HL-60 (cell line): ENCODE data around the gene CAGE1.

Experiments used
- POLR2AphosphoS5 ChIP-seq: IDR thresholded peaks from 2 replicates; pipeline ENCODE4 v1.6.1; 2012; ENCODE audit warnings: low read depth
- TF ChIP-seq, protein P1 (sequence below): IDR thresholded peaks from one replicate; pipeline ENCODE4 v1.5.1; 2011; ENCODE audit warnings: low read length, control low read depth, inconsistent platforms; ENCODE audit not compliant: insufficient read depth
- TF ChIP-seq, protein P2 (sequence below): IDR thresholded peaks from 2 replicates; pipeline ENCODE4 v1.6.1; 2012; ENCODE audit warnings: low read depth; ENCODE audit not compliant: insufficient replicate concordance

DNA sequence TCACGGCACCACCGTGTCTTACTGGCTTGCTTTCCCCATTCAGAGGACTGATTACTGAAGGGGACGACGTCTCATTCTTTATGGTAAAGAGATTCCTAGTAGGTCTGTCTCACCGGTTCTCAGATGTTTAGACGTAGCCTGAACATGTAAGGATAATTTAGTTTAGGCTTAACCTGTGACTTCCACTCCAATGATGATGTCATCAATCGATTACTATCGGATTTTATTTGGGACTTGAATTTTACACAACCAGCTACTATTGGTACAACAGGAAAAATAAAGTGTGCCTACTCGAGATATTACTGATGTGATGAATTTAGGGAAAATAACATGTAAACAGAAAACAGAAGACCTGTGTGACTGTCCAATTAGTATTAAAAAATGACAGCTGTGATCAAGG lies 72.0 kb downstream of the CAGE1 start:
- TF ChIP-seq, protein P1, sequence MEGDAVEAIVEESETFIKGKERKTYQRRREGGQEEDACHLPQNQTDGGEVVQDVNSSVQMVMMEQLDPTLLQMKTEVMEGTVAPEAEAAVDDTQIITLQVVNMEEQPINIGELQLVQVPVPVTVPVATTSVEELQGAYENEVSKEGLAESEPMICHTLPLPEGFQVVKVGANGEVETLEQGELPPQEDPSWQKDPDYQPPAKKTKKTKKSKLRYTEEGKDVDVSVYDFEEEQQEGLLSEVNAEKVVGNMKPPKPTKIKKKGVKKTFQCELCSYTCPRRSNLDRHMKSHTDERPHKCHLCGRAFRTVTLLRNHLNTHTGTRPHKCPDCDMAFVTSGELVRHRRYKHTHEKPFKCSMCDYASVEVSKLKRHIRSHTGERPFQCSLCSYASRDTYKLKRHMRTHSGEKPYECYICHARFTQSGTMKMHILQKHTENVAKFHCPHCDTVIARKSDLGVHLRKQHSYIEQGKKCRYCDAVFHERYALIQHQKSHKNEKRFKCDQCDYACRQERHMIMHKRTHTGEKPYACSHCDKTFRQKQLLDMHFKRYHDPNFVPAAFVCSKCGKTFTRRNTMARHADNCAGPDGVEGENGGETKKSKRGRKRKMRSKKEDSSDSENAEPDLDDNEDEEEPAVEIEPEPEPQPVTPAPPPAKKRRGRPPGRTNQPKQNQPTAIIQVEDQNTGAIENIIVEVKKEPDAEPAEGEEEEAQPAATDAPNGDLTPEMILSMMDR: no peak
- no peak for TF ChIP-seq POLR2AphosphoS5
- TF ChIP-seq, protein P2, sequence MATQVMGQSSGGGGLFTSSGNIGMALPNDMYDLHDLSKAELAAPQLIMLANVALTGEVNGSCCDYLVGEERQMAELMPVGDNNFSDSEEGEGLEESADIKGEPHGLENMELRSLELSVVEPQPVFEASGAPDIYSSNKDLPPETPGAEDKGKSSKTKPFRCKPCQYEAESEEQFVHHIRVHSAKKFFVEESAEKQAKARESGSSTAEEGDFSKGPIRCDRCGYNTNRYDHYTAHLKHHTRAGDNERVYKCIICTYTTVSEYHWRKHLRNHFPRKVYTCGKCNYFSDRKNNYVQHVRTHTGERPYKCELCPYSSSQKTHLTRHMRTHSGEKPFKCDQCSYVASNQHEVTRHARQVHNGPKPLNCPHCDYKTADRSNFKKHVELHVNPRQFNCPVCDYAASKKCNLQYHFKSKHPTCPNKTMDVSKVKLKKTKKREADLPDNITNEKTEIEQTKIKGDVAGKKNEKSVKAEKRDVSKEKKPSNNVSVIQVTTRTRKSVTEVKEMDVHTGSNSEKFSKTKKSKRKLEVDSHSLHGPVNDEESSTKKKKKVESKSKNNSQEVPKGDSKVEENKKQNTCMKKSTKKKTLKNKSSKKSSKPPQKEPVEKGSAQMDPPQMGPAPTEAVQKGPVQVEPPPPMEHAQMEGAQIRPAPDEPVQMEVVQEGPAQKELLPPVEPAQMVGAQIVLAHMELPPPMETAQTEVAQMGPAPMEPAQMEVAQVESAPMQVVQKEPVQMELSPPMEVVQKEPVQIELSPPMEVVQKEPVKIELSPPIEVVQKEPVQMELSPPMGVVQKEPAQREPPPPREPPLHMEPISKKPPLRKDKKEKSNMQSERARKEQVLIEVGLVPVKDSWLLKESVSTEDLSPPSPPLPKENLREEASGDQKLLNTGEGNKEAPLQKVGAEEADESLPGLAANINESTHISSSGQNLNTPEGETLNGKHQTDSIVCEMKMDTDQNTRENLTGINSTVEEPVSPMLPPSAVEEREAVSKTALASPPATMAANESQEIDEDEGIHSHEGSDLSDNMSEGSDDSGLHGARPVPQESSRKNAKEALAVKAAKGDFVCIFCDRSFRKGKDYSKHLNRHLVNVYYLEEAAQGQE: no peak
